Measurements from ENCODE around the gene UFM1. TPM values are rescaled to one million over a fixed set of nuclear protein-coding genes. Genes with fewer than 3 reads are reported as not detected.

UFM1 gene
- 45.8 and 47.2 TPM in 2 replicates for total RNA-seq

GRCh38 chr13:38349390-38350113 lies at the start of gene UFM1:
Gene UFM1, plus strand, starts transcription at chr13:38349851. Its CDS starts 69 bp downstream, at chr13:38349920.

